Amygdala (tissue), 56 donors: ENCODE measurements around the gene SCAF8.

Experiments
- DNase-seq, 56 donors: peaks; one replicate each; lab custom pipeline; 2025; lab: John Stamatoyannopoulos, UW

SCAF8 gene

DNA sequence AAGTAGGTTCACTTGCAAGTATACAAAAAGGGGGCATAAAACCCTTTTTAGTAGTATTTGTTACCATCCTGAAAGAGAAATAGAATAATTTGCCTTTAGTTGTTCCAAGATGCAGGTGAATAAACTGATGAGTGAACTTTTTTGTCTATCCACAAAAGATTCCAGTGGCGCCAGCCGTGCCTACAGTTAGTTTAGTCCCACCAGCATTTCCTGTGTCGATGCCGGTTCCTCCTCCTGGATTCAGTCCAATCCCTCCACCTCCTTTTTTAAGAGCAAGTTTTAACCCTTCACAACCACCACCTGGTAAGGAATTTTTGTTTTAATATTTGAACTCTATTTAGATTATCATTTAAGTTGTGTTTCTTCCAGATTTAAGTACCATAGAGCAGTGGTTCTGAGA, 90.9 kb downstream of the SCAF8 start:
- no peak for DNase-seq

DNA sequence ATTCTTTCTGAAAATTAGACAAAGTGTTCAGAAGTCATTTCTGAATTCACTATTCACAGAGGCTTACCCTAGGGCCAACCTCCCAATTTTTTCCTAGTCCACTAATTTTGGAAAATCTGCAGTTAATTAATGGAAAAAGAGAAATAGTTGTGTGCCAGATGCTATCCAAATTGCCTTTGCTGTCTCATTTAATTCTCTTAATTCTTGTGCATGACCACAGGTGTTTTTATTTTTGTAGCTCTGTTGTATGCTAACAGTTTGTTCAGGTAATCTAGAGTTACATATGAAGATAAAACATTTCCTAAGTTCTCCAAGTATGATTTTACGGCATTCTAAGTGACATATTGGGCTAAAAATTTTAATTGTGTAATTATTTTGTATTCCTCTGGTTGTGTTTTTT, 96.8 kb downstream of the SCAF8 start:
- no peak for DNase-seq

DNA sequence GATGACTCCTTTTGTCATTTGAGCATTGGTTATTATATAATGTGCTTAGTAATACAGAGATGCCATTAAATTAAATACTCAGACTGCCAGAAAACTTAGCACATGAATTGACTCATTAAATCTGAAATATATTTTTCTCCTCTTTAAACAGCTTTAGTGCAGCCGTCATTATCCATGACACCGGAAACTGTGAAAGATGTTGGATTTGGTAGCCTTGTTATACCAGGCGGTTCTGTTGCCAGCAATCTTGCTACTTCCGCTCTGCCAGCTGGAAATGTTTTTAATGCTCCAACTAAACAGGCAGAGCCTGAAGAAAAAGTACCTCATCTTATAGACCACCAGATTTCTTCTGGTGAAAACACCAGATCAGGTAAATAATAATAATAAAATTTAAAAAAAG, 97.6 kb downstream of the SCAF8 start:
- DNase-seq: peak in 10 of 56 donors; percentile 2 to 24 (median 5)

DNA sequence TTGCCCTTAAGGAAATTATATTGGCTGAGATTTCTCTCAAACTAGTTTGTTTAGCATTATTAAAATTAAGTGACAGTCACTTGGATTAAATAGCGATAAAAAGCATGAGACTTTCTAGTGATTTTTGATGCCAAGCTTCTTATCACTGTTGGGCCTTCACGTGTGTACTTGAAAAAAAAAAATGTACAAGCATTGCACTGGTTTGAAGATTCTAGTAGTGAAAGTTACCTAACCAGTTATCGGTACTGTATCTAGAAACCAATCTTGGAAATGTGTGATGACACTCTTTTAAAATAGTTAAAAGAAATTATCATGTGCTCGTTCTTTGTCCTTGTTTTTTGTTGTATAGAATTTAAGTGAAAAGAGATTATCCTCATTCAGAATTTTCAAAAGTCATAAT, 102.1 kb downstream of the SCAF8 start:
- DNase-seq: no peak

DNA sequence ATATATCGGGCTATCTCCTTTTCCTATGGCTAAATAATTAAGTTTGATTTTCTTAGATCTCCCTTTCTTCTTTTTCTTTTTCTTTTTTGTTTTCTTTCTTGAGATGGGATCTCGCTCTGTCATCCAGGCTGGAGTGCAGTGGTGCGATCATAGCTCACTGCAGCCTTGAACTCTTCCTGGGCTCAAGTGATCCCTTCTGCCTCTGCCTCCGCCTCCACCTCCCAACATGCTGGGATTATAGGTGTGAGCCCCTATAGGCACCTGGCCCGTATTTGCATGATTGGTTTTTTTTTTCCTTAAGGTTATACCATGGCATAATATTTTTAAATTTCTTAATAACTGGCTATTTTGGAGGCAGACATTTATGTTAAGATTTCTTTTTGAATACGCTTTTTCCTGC, 106.3 kb downstream of the SCAF8 start:
- no peak for DNase-seq

DNA sequence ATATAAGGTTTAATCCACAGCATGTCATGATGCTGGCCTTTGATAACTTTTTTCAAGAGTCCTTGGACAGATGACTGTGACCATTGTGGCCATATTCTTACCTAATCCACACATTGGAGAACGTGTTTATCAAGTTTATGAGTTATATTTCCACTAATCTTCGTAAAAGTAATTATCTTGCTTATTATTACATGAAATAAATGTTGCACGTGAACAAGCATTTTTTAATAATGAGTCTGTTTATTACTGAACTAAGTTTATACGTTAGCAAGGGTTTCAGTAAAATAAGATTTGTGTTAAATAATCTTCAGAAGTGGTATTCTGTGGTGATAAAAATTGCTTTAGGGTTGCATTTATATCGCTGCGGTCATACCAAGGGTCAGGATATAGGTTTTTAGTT, 107.1 kb downstream of the SCAF8 start:
- DNase-seq: no peak

DNA sequence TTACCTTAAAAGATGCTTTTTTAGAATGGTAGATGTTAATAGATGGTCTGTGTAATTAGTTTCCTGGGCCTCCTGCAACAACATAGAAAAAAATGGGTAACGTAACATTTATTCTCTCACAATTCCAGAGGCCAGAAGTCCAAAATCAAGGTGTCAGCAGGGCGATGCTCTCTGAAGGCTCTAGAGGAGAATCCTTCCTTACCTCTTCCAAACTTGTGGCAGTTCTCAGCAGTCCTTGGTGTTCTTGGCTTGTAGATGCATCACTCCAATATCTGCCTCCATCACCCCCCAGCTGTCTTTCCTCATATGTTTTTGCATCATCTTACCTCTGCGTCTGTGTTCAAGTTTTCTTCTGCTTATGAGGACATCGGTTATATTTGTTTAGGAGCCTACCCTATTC, 107.9 kb downstream of the SCAF8 start:
- DNase-seq: no peak

DNA sequence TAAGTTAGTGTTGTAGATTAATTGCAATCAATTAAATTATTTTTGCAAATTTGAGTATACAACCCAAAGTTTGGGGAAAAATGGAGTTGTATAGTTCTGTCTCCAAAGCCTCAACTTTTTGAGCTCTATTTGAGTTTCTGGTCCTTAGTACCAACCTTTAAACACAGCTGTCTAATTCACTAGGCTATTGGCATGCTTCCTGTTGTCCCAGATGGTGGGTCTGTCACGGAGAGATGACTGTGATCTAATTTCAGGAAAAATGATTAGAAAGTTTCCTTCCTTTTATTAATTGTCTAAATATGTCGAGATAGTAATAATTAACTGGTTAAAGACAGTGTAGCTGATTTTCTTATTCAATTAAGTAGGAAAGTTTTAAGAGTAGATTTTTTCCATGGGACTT, 109.6 kb downstream of the SCAF8 start:
- DNase-seq: no peak

DNA sequence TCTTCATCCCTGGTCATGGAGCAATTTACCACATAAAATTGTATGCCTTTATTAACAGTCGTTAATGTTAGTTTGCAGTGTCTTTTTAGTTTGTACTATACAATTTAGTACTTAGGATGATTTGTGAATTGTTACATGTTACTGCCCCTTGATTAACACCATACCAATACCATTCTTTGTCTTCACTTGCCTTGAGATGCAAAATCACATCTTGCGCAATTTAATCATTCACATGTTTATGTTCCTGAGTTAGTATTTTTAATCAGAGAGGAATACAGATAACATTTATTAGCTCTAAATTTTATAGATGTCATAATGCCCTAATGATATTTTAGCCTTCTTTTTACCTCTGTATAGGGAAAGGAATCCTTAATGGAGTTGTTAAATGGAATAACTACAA, 114.1 kb downstream of the SCAF8 start:
- no peak for DNase-seq

DNA sequence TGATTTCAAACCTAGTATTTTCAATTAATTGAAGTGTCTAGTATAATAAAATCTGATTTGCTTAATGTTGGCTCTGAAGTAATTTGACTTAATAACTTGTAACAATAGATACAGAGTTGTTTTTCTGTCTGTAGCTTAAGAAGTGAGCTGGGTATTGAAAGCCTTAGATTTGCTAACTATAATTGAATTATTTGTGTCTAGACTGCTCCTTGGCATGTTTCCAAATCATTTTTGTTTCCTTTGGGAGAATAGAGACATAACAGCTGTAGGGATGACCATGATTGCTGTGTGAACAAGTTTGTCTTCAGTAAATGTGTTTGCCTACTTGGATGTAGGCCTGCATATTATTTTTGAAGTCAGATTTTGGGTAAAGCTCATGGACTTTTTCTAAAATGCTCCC, 115.4 kb downstream of the SCAF8 start:
- DNase-seq: no peak

DNA sequence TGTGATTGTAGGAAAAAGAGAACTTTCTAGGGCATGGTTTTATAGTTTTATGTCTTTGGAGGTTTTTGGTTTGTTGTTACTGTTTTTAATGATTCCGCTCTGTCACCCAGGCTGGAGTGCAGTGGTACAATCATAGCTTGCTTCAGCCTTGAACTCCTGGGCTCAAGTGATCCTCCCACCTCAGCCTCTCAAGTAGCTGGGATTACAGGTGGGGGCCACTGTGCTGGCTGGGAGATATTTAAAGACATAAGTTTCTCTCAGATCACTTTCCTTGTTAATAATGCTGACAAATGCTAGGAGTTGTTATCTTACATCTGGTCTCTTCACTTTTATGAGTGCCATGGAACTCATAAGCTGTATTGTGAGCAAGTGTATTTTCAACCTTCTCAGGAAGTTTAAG, 116.3 kb downstream of the SCAF8 start:
- no peak for DNase-seq

DNA sequence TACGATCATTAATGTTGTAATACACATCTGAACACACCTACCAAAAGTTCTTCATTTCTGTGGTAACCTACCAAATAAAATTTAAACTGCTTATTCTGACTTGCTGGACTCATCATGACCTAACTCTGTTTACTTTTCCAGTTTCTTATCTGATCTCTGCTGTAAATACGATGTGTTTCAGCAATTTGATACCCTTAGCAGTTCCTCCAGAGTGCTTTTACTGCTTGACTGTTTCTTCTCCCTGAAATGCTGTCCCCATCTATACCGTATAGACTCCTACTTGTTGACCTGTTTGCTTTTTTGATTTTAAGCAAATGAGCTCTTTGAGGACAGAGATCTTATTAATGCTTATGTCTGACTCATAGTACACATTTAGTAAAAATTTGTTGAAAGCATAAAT, 119.5 kb downstream of the SCAF8 start:
- DNase-seq: no peak

DNA sequence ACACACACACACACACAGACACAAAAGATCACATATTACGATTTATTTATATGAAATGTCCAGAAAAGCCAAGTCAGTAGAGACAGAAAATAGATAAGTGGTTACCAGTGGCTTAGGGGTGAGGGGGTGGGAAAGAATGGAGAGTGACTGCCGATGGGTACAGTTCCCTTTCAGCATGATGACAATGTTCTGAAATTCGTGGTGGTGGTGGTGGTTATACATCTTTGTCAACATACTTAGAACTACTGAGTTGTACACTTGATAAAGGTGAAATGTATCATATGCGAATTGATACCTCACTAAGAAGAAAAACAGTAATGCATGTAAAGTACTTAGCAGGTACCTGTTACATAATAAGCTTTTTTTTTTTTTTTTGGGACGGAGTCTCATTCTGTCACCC, 124.3 kb downstream of the SCAF8 start:
- no peak for DNase-seq

DNA sequence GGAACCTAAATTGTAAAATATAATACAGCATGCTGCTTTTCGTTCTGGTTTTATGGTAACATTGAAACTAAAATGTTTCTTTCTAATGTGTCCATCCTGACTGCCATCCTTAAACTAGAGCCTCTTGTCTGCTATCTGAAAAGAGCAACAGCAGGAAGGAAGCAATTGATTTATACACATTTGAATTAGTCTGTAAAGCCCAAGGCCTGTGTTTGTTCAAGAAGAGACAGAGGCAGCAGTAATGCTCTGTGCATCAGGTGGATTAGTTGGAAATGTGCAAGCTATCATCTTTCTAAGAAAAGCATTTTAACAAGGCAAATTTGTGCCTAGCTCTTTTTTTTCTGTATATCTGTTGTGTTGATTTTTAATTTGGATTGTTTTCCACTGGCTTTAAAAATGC, 128.6 kb downstream of the SCAF8 start:
- no peak for DNase-seq

DNA sequence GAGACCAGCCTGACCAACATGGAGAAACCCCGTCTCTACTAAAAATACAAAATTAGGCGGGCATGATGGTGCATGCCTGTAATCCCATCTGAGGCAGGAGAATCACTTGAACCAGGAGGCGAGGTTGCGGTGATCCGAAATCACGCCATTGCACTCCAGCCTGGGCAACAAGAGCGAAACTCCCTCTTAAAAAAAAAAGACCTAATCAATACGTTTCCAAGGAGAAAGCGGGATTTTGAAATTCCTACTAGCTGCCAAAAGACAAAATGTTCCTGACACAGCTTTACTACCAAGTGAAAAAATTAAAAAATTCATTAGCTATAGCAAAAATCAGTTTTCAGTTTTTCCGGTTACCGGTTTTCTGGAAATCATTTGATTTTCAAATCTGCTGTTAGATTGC, 129.3 kb downstream of the SCAF8 start:
- no peak for DNase-seq

DNA sequence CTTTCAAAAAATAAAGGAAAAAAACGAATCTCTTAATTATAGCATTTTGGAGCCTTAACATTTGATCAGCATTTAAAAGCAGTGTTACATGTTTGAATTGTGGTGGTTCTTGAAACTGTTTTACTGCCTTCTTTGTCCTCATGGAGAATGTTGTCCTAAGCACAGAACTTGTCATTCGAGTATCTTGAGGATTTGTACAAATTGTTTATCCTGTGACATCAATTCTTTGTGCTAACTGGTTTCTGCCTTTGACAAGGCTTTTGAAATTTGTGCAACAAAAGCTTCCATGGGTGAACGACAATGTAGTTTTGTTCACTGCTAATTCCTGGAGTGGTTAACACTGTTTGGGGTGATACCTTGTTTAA, 130.8 kb downstream of the SCAF8 start:
- DNase-seq: no peak

DNA sequence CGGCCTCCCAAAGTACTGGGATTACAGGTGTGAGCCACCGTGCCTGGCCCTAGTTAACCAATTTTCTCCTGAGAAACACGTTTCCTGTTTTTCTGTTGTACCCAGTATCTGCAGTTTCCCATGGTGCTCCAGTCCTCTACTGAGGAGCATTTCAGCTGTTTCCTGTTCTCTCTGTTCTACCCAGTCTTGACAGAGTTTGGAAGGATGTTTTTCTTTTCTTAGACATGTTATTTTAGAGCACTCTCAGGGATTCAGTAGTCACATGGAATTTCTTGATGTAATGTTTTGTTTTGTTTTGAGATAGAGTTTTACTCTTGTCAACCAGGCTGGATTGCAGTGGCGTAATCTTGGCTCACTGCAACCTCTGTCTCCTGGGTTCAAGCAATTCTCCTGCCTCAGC, 132.1 kb downstream of the SCAF8 start:
- DNase-seq: no peak

DNA sequence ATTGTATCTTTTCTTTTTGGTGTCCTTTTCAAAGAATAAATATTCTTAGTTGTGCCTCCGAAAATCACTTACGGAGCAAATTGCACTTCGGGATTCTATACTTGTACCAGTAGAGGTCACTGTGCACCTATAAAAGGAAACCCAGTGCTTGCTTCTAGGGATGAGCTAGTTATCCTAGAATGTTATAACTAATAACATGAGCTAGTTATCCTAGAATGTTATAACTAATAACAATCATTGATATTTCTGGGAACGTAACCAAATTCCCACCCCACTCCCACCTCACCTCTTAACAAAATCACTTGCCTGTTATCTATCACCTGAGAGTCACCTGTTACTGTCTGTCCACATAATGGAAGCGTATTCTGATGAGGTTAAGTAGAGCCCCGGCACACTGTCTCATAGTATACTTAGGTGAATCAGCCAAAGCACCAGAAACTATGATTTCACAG, 135.0 kb downstream of the SCAF8 start:
- DNase-seq: peak in 4 of 56 donors; percentile 2 to 17 (median 11)

DNA sequence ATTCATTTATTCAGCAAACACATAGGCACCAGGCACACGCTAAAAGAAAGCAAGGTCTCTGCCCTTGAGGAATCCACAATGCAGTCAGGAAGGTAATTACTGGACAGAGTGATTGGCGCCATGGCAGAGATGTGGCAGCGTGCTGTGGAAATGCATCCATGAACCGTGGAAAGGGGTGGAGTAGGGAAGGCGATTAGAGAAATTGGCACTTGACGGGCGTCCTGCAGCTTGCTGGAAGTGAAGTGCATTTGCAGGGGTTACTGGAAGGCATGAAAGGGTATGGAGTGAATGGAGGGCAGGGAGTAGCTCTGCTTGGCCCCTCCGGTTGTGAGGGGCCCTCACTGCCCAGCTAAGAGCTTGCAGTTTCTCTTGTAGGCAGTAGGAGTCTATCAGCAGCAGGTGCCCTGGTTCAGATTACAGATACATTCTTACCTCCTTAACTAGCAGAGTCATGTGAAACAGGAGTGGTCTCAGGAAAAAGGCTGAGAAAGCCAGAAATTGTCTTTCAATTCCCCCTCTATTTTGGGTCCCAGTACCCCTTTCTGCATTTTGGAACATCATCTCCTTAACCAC, 139.4 kb downstream of the SCAF8 start:
- no peak for DNase-seq

DNA sequence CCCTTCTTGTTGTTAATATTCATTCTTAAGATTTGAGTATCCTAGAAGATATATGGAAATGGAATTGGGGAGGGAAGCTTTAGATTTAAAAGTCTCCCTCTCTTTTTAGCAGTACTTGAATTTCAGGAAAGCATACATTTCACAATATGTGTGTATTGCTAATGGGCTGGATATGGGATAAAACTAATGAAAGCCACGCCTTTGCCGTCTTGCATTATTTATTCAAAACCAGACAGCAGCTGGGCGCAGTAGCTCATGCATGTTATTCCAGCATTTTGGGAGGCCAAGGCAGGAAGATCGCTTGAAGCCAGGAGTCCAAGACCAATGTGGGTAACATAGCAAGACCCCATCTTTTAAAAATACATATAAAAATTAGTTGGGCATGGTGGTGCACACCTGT, 140.3 kb downstream of the SCAF8 start:
- DNase-seq: no peak

DNA sequence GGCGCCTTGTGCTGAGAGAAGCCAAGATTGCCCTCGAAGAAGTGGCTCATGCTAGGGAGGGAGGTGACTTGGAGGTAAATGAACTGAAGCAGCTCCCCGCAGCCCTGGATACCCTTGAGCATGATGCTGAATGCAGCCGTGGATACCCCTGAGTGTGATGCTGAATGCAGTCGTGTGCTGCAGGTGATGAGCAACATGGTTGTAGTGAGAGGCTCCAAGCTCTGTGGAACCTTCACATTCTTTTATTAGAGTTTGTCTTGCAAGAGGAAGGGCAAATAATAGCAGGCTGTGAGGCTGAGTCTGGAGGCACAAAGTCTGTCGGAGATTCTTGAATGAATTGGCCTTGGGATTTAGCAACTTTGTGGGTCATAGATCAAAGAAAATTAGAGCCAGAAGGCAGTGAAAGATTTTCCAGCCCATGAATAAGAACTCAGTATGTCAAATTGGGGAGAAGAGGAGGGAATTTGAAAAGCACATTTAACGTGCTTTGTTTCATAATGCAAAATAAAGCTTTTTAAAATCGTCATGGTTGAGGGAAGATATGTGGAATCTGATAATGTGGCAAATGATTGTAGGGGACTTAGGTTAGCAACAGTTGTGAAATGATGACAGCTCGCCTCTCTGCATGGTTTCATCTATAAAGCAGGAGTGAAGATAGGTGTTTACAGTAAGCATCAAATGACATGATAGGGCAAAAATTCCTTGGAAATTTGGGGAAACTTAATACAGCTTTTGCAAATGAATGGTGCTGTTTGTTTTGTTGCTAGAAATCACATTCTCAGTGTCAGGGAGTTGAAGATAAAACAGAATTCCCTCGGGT, 141.8 kb downstream of the SCAF8 start:
- no peak for DNase-seq

DNA sequence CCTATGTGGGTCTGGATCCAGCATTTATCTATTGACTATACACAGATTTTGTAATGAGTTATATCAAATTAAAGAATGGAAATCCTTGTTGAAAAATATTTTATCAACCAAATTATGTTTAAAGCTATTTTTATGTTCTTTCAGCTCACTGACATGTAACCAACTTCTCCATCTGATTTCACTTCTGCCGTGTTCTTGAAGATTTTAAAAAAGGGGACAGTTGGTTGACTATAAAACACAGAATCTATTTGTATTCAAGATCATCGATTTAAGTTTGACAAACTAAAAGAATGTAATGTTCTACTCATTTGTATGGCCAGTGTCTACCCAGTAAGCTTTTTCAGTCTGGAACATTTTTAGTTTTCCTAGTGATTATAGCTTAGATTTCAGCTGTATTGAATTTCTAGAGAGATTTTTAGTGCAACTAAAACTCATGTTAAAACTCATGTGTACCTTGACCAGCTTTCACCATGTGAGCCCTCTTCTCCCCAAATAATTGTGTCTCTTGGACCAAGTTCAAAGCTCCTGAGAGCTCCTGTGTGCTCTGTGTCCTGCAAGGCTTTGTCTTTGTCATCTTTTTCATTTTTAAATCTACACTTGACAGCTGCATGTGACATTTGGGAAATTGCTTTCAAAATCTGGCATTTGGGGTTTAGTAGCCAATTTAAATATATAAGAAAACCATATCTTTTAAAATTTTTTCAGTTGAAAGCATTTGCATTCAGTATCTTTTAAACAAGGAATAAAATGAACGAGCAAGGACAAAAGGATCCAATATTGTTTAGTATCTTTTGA, 143.5 kb downstream of the SCAF8 start:
- DNase-seq: no peak
